Fibroblast of lung (primary cell): ENCODE results near the gene SNX18. TPM values are rescaled to one million over a fixed set of nuclear protein-coding genes. Genes with fewer than 3 reads are reported as not detected.

Experiments used
- DNase-seq, 2 donors: peaks; one replicate each; pipeline versions ENCODE4 v3.0.0 to v3.0.0-alpha.2; 2010; ENCODE audit warnings: low read depth in 2 of 2
- H2AFZ ChIP-seq: 2 replicates; pipeline ENCODE4 v1.5.1; 2012; ENCODE audit warnings: low read length, control low read depth, inconsistent platforms
- H3K27ac ChIP-seq: 2 replicates; pipeline ENCODE4 v1.5.1; 2011; ENCODE audit warnings: low read length, control low read depth; ENCODE audit not compliant: insufficient read depth
- H3K27me3 ChIP-seq: 2 replicates; pipeline ENCODE4 v1.5.1; 2011; ENCODE audit warnings: mild to moderate bottlenecking, low read length; ENCODE audit not compliant: control insufficient read depth, insufficient read depth
- H3K36me3 ChIP-seq: 2 replicates; pipeline ENCODE4 v1.5.1; 2011; ENCODE audit warnings: low read length; ENCODE audit not compliant: control insufficient read depth, insufficient read depth
- H3K4me1 ChIP-seq: 2 replicates; pipeline ENCODE4 v1.5.1; 2011; ENCODE audit warnings: low read length; ENCODE audit not compliant: control insufficient read depth, insufficient read depth; ENCODE audit errors: extremely low read depth
- H3K4me2 ChIP-seq: 2 replicates; pipeline ENCODE4 v1.5.1; 2011; ENCODE audit warnings: low read length, control low read depth; ENCODE audit not compliant: insufficient read depth; ENCODE audit errors: extremely low read depth
- H3K4me3 ChIP-seq, 4 experiments: fragments of 200-600 bp in 1 of 4; sonication (generic) in 1 of 4; replicated peaks in 1 of 4; 2 replicates each; pipeline ENCODE4 v1.5.1; 2011 to 2016; ENCODE audit warnings: low read length in 4 of 4, low read depth in 3 of 4, mild to moderate bottlenecking in 3 of 4, control low read depth in 2 of 4, inconsistent platforms in 1 of 4, mixed read lengths in 1 of 4; ENCODE audit not compliant: insufficient read depth in 1 of 4; ENCODE audit errors: control extremely low read depth in 1 of 4
- H3K79me2 ChIP-seq: 2 replicates; pipeline ENCODE4 v1.5.1; 2012; ENCODE audit warnings: mild to moderate bottlenecking, low read length, inconsistent platforms; ENCODE audit not compliant: control insufficient read depth, insufficient read depth
- H3K9ac ChIP-seq: 2 replicates; pipeline ENCODE4 v1.5.1; 2011; ENCODE audit warnings: mild to moderate bottlenecking, low read length, control low read depth; ENCODE audit not compliant: insufficient read depth
- H3K9me3 ChIP-seq: 2 replicates; pipeline ENCODE4 v1.5.1; 2012; ENCODE audit warnings: low read depth, low read length; ENCODE audit not compliant: control insufficient read depth, insufficient read depth
- H4K20me1 ChIP-seq: 2 replicates; pipeline ENCODE4 v1.5.1; 2011; ENCODE audit warnings: low read length; ENCODE audit not compliant: control insufficient read depth, insufficient read depth; ENCODE audit errors: extremely low read depth
- CTCF ChIP-seq, 2 donors: IDR thresholded peaks in 1 of 2; conservative IDR thresholded peaks in 1 of 2; 1 replicate in 1 of 2; 2 replicates in 1 of 2; pipeline ENCODE4 v1.5.1; 2011 to 2012; ENCODE audit warnings: low read length in 2 of 2, control low read depth in 1 of 2, inconsistent platforms in 1 of 2, low read depth in 1 of 2, mild to moderate bottlenecking in 1 of 2
- EZH2 ChIP-seq: IDR thresholded peaks from 2 replicates; pipeline ENCODE4 v1.5.1; 2012; ENCODE audit warnings: low read length, control low read depth, mild to moderate bottlenecking; ENCODE audit errors: missing control alignments
- polyA plus RNA-seq, 2 donors: library from polyadenylated mRNA; depleted of rRNA in 1 of 2; stranded (reverse) in 1 of 2; unstranded in 1 of 2; fragments of >200 nt; gene quantifications; 2 replicates each; pipeline ENCODE4 v1.2.1, GENCODE V29; 2011 to 2012; ENCODE audit warnings: missing spikeins in 1 of 2
- total RNA-seq: library from RNA; depleted of rRNA; stranded (reverse); fragments of >200 nt; gene quantifications from 2 replicates; pipeline ENCODE4 v1.2.1, GENCODE V29; 2014

The SNX18 gene
- total and polyA plus RNA-seq, 2 donors (not counting 1 experiment from before 2014, with no cell fraction given), result 80.1 to 109 TPM

- Histone ChIP-seq H3K9ac (no peak overlapping the region), H4K20me1 (no peaks in the 10 kb centered on the region), H3K36me3 (no peaks in the 10 kb centered on the region), H2AFZ (no peak overlapping the region), H3K79me2 (no peaks in the 10 kb centered on the region), H3K4me2 (no peak overlapping the region), H3K9me3 (no peaks in the 10 kb centered on the region), H3K4me3 (no peak overlapping the region), H3K4me1 (no peaks in the 10 kb centered on the region), H3K27me3 (no peaks in the 10 kb centered on the region), H3K27ac (no peak overlapping the region)
- TF ChIP-seq CTCF (conservative IDR thresholded peaks at IDR 0.05 in 1 of 2, IDR thresholded peaks at IDR 0.05 in 1 of 2; ENCODE audit: low read depth in 1 of 2, low read length in 2 of 2) (no peak), EZH2 (no peak)
- no peak for DNase-seq
Measured at GRCh38 chr5:54593779-54594178, 76.2 kb downstream of the SNX18 start.

- no peak overlapping the region for H3K9ac ChIP-seq
- H3K36me3 ChIP-seq, result no peaks in the 10 kb centered on the region
- no peaks in the 10 kb centered on the region for H3K4me1 ChIP-seq
- no peak overlapping the region for H3K27ac ChIP-seq
- H3K4me3 ChIP-seq, result no peak overlapping the region
- TF ChIP-seq EZH2 (no peak), CTCF (conservative IDR thresholded peaks at IDR 0.05 in 1 of 2, IDR thresholded peaks at IDR 0.05 in 1 of 2; ENCODE audit: low read depth in 1 of 2, low read length in 2 of 2) (no peak)
- H3K4me2 ChIP-seq, result no peak overlapping the region
- H3K9me3 ChIP-seq, result no peaks in the 10 kb centered on the region
- no peak overlapping the region for H2AFZ ChIP-seq
- no peaks in the 10 kb centered on the region for H3K79me2 ChIP-seq
- no peak for DNase-seq
- H3K27me3 ChIP-seq, result no peaks in the 10 kb centered on the region
- no peaks in the 10 kb centered on the region for H4K20me1 ChIP-seq
Measured at GRCh38 chr5:54594181-54594580, 76.6 kb downstream of the SNX18 start.

DNA sequence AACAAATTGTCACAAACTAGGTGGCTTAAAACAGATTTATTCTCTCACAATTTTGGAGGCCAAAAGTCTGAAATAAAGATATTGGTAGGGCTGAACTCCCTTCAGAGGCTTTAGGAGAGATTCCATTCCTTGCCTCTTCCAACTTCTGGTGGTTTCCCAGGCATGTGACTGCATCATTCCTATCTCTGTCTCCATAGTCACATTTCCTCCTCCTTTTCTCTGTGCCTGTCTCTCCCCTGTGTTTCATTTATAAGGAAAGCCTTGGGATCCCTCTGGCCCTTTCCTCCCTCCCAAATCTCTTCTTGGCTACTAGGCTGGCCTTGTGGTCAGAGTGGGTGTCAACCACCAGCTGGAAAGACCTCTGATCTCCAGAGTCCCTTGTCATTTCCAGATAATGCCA, 78.2 kb downstream of the SNX18 start:
- Histone ChIP-seq H3K4me3 (no peak overlapping the region), H3K27me3 (no peaks in the 10 kb centered on the region), H3K79me2 (no peaks in the 10 kb centered on the region), H3K36me3 (no peaks in the 10 kb centered on the region), H3K9ac (no peak overlapping the region), H3K9me3 (no peaks in the 10 kb centered on the region), H2AFZ (no peak overlapping the region), H3K27ac (no peak overlapping the region), H4K20me1 (no peaks in the 10 kb centered on the region), H3K4me2 (no peak overlapping the region), H3K4me1 (no peaks in the 10 kb centered on the region)
- peak in 1 of 2 donors; percentile 61 for DNase-seq
- TF ChIP-seq CTCF (conservative IDR thresholded peaks at IDR 0.05 in 1 of 2, IDR thresholded peaks at IDR 0.05 in 1 of 2; ENCODE audit: low read depth in 1 of 2, low read length in 2 of 2), result no peak
- no peak for TF ChIP-seq EZH2

Other genes starting within 250 kb of the SNX18 start
- gene ARL15, start 207.2 kb upstream of the SNX18 start, total RNA-seq, result 20.5 and 28.7 TPM in 2 replicates
- gene ARL15, start 207.2 kb upstream of the SNX18 start, polyA plus RNA-seq, result 16.3 and 20.6 TPM in 2 replicates
- gene HSPB3, start 62.1 kb upstream of the SNX18 start, total RNA-seq, result 0.77 and 21.1 TPM in 2 replicates
- gene HSPB3, start 62.1 kb upstream of the SNX18 start, polyA plus RNA-seq, result 5.3 and 18.6 TPM in 2 replicates